ENCODE data around the gene NEK5. TPM values are rescaled to one million over a fixed set of nuclear protein-coding genes. Genes with fewer than 3 reads are reported as not detected.

Gene NEK5
- total RNA-seq, 1 experiment from 2014 or later = 0.07 TPM

- no peaks in the 10 kb centered on the region for H3K27me3 ChIP-seq (ENCODE audit: low read length)
- H3K4me3 ChIP-seq (ENCODE audit: low read length) = no peak overlapping the region
- ChIA-PET POLR2A (ENCODE audit: unreplicated experiment) (no interaction called here), CTCF (no interaction called here)
- intact Hi-C loops (cut with micrococcal nuclease) = no loop called here
- no TSS peak for BruUV-seq (replicated peaks)
- no peaks in the 10 kb centered on the region for H3K9me3 ChIP-seq (ENCODE audit: low read length)
- ATAC-seq = no peak
- H3K36me3 ChIP-seq (ENCODE audit: low read depth, low read length) = no peaks in the 10 kb centered on the region
- H3K79me2 ChIP-seq (ENCODE audit: low read length) = no peaks in the 10 kb centered on the region
- 0 out of 2 replicates have a peak overlapping the region, but pooled peaks have one; percentile 83 for H3K4me2 ChIP-seq (ENCODE audit: low read length)
- H3K27ac ChIP-seq (ENCODE audit: low read length) = no peak overlapping the region
- H3K9ac ChIP-seq (ENCODE audit: low read length) = no peak overlapping the region
- peaks cover 16% of the 10 kb centered on the region for H3K4me1 ChIP-seq (ENCODE audit: insufficient read depth, low read length)
- no peaks in the 10 kb centered on the region for H4K20me1 ChIP-seq (ENCODE audit: low read length)
- no peak for DNase-seq
- H3K9me2 ChIP-seq (replicated peaks; ENCODE audit: low read length) = no peaks in the 10 kb centered on the region
- TF ChIP-seq EZH2 (IDR thresholded peaks at IDR 0.05; ENCODE audit: low read length, unreplicated experiment) (no peak), EZH2phosphoT487 (IDR thresholded peaks at IDR 0.05; ENCODE audit: borderline replicate concordance, low read length) (no peak), CTCF (conservative IDR thresholded peaks at IDR 0.05; ENCODE audit: low read depth, low read length) (no peak)
- peak overlapping the region; percentile 94 for H2AFZ ChIP-seq (ENCODE audit: low read length)
- H3F3A ChIP-seq (ENCODE audit: low read length, unreplicated experiment) = no peaks in the 10 kb centered on the region
These were observed 31.2 kb upstream of the NEK5 start for GRCh38 chr13:52160053-52160452.

GRCh38 chr13:52159159-52159982 is 30.5 kb upstream of the NEK5 start, which contains the start of gene NEK3:
NEK3 (minus strand) TSS chr13:52159597; CDS start chr13:52156191, 3,406 bp downstream.
- Histone ChIP-seq H3K9me3 (ENCODE audit: low read length) (no peaks in the 10 kb centered on the region), H3K9me2 (replicated peaks; ENCODE audit: low read length) (no peaks in the 10 kb centered on the region), H4K20me1 (ENCODE audit: low read length) (no peaks in the 10 kb centered on the region), H3K36me3 (ENCODE audit: low read depth, low read length) (no peaks in the 10 kb centered on the region), H3K27ac (ENCODE audit: low read length) (no peak within 1 kb of the TSS), H3K4me1 (ENCODE audit: insufficient read depth, low read length) (peaks cover 16% of the 10 kb centered on the region), H3K27me3 (ENCODE audit: low read length) (no peaks in the 10 kb centered on the region), H3K4me3 (ENCODE audit: low read length) (peak within 1 kb of the TSS; percentile 83), H2AFZ (ENCODE audit: low read length) (peak within 1 kb of the TSS; percentile 94), H3F3A (ENCODE audit: low read length, unreplicated experiment) (no peaks in the 10 kb centered on the region), H3K79me2 (ENCODE audit: low read length) (no peaks in the 10 kb centered on the region), H3K4me2 (ENCODE audit: low read length) (peak within 1 kb of the TSS; percentile 83), H3K9ac (ENCODE audit: low read length) (peak within 1 kb of the TSS; percentile 69)
- no TSS peak for BruUV-seq (replicated peaks)
- ChIA-PET POLR2A (ENCODE audit: unreplicated experiment) (no interaction called here), CTCF (no interaction called here)
- TF ChIP-seq CTCF (conservative IDR thresholded peaks at IDR 0.05; ENCODE audit: low read depth, low read length) (no peak), EZH2phosphoT487 (IDR thresholded peaks at IDR 0.05; ENCODE audit: borderline replicate concordance, low read length) (no peak), EZH2 (IDR thresholded peaks at IDR 0.05; ENCODE audit: low read length, unreplicated experiment) (no peak)
- DNase-seq (peak; percentile 48), ATAC-seq (peak; percentile 63)
- intact Hi-C loops (cut with micrococcal nuclease) = no loop called here

- DNase-seq = peak; percentile 1
- Histone ChIP-seq H2AFZ (ENCODE audit: low read length) (peak overlapping the region; percentile 94), H3F3A (ENCODE audit: low read length, unreplicated experiment) (no peaks in the 10 kb centered on the region), H3K9ac (ENCODE audit: low read length) (peak overlapping the region; percentile 69), H4K20me1 (ENCODE audit: low read length) (no peaks in the 10 kb centered on the region), H3K27me3 (ENCODE audit: low read length) (no peaks in the 10 kb centered on the region), H3K9me2 (replicated peaks; ENCODE audit: low read length) (no peaks in the 10 kb centered on the region), H3K79me2 (ENCODE audit: low read length) (no peaks in the 10 kb centered on the region), H3K4me3 (ENCODE audit: low read length) (peak overlapping the region; percentile 83), H3K4me1 (ENCODE audit: insufficient read depth, low read length) (peaks cover 15% of the 10 kb centered on the region), H3K36me3 (ENCODE audit: low read depth, low read length) (no peaks in the 10 kb centered on the region), H3K4me2 (ENCODE audit: low read length) (peak overlapping the region; percentile 83), H3K27ac (ENCODE audit: low read length) (no peak overlapping the region), H3K9me3 (ENCODE audit: low read length) (no peaks in the 10 kb centered on the region)
- BruUV-seq (replicated peaks) = no TSS peak
- CTCF ChIA-PET = no interaction called here
- no peak for TF ChIP-seq EZH2phosphoT487 (IDR thresholded peaks at IDR 0.05; ENCODE audit: borderline replicate concordance, low read length)
- no peak for TF ChIP-seq EZH2 (IDR thresholded peaks at IDR 0.05; ENCODE audit: low read length, unreplicated experiment)
- no peak for TF ChIP-seq CTCF (conservative IDR thresholded peaks at IDR 0.05; ENCODE audit: low read depth, low read length)
- POLR2A ChIA-PET (ENCODE audit: unreplicated experiment) = no interaction called here
- peak; percentile 30 for ATAC-seq
- intact Hi-C loops (cut with micrococcal nuclease) = no loop called here
These were observed 29.8 kb upstream of the NEK5 start for GRCh38 chr13:52158629-52159158.
